Activated CD4-positive, alpha-beta memory T cell treated with anti-CD3 and anti-CD28 coated beads for 36 hours (primary cell): ENCODE data around the gene SCUBE2. TPM values are rescaled to one million over a fixed set of nuclear protein-coding genes. Genes with fewer than 3 reads are reported as not detected.
"Not testable (repeated sequence)": the region's sequence is repeated elsewhere in the genome, so short reads cannot be mapped to it uniquely, and the experiment has no call there.

Source experiments
- CTCF ChIA-PET: fragments of 350-600 bp; sonication (Branson Sonifier 250); formaldehyde crosslinking; loops from one replicate; lab custom pipeline; 2021; ENCODE audit warnings: antibody characterized with exemption, inconsistent platforms; lab: Charles Lee
- POLR2A ChIA-PET: fragments of 350-600 bp; sonication (Branson Sonifier 250); formaldehyde crosslinking; loops from one replicate; lab custom pipeline; 2021; ENCODE audit warnings: antibody characterized with exemption; lab: Charles Lee
- DNase-seq: peaks from one replicate; pipeline ENCODE4 v3.0.0-alpha.2; 2020
- H3K27ac Mint-ChIP-seq: one replicate; pipeline ENCODE4 v1.8.0; 2021; ENCODE audit warnings: mixed read lengths
- H3K27me3 Mint-ChIP-seq: one replicate; pipeline ENCODE4 v1.8.0; 2021; ENCODE audit warnings: mixed read lengths
- H3K36me3 Mint-ChIP-seq: one replicate; pipeline ENCODE4 v1.8.0; 2021; ENCODE audit warnings: mixed read lengths
- H3K4me1 Mint-ChIP-seq: one replicate; pipeline ENCODE4 v1.8.0; 2021; ENCODE audit warnings: low read depth, mixed read lengths
- H3K4me3 Mint-ChIP-seq: one replicate; pipeline ENCODE4 v1.8.0; 2021; ENCODE audit warnings: mild to moderate bottlenecking, mixed read lengths
- H3K9me3 Mint-ChIP-seq: one replicate; pipeline ENCODE4 v1.8.0; 2021; ENCODE audit warnings: mixed read lengths
- intact Hi-C: fragments of 100-400 bp; cut with micrococcal nuclease; formaldehyde crosslinking; loops from one replicate; pipeline ENCODE4 v1.15.1; 2023
- total RNA-seq, 2 experiments: library from RNA; stranded (reverse); gene quantifications; one replicate each; pipeline ENCODE4 v1.2.3, GENCODE V29; 2021

Gene SCUBE2
- total RNA-seq, 2 experiments from 2014 or later, result not detected

DNA sequence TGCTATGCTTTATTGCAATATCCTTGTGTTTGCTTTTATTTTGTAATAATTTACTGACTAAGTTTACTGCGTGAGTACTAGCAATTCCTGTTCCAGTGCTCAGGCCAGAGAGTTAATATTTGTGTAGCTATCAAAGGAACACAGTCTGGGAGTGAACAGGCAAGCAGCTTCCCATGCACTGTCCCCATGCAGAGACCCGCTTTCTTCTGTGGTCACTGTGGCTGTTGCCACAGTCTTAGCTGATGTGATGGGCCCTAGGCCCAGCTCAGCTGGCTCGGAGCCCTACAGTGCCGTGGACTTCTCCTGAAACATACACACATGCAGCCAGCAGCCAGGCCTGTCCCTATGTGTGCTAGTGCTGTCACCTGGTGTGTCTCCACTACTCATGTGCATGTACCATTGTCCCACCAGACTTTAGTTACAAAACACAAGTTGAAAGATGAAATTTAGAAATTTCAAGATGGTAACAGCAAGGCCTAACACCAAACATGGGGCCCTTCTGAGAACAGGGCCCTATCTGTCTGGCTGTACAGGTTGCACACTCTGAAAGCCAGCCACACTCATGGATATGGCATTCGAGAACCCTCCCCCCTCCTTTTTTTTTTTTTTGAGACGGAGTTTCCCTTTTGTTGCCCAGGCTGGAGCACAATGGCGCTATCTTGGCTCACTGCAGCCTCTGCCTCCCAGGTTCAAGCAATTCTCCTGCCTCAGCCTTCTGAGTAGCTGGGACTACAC lies 12.3 kb upstream of the SCUBE2 start:
- POLR2A ChIA-PET, result no interaction called here
- Mint-ChIP-seq H3K36me3 (no peaks in the 10 kb centered on the region), H3K27me3 (peaks cover 15% of the 10 kb centered on the region), H3K4me3 (no peak overlapping the region), H3K9me3 (no peaks in the 10 kb centered on the region), H3K27ac (no peak overlapping the region), H3K4me1 (peaks cover 3% of the 10 kb centered on the region)
- intact Hi-C loops, result no loop called here
- CTCF ChIA-PET, result interaction anchor here (0.8 kb wide), 1 partner anchor 34 kb away, joined by 3 read pairs; no protein-coding TSS in a partner anchor
- no peak for DNase-seq

GRCh38 chr11:9099617-9100016 lies 8.2 kb upstream of the SCUBE2 start:
- no peak for DNase-seq
- POLR2A ChIA-PET, result no interaction called here
- Mint-ChIP-seq H3K4me3 (no peak overlapping the region), H3K36me3 (no peaks in the 10 kb centered on the region), H3K9me3 (no peaks in the 10 kb centered on the region), H3K27me3 (peaks cover 22% of the 10 kb centered on the region), H3K27ac (no peak overlapping the region), H3K4me1 (no peaks in the 10 kb centered on the region)
- CTCF ChIA-PET, result no interaction called here
- intact Hi-C loops, result no loop called here

GRCh38 chr11:9098455-9098854 lies 7.1 kb upstream of the SCUBE2 start:
- intact Hi-C loops, H3K36me3 Mint-ChIP-seq, DNase-seq, H3K27ac Mint-ChIP-seq, H3K4me3 Mint-ChIP-seq, H3K9me3 Mint-ChIP-seq, POLR2A ChIA-PET, H3K4me1 Mint-ChIP-seq: not testable (repeated sequence)
- CTCF ChIA-PET, result interaction anchor here (1.0 to 5.7 kb wide), 2 partner anchors 42 to 82 kb away, joined by 3 to 46 read pairs; no protein-coding TSS in a partner anchor
- peaks cover 24% of the 10 kb centered on the region for H3K27me3 Mint-ChIP-seq

DNA sequence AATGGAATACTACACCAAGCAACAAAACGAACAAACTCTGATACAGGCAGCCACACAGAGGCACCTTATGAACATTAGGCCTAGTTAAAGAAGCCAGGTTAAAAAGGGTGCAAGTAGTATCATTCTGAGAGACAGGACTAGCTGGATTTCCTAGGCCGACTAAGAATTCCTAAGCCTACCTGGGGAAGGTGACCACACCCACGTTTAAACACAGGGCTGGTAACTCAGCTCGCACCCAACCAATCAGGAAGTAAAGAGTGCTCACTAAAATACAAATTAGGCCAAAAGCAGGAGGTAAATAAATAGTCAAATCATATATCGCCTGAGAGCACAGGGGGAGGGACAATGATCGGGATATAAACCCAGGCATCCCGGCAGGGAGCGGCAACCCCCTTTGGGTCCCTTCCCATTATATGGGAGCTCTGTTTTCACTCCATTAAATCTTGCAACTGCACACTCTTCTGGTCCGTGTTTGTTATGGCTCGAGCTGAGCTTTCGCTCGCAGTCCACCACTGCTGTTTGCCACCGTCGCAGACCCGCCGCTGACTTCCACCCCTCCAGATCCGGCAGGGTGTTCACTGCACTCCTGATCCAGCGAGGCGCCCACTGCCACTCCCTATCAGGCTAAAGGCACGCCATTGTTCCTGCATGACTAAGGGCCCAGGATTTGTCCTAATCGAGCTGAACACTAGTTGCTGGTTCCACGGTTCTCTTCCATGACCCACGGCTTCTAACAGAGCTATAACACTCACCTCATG lies 6.0 kb upstream of the SCUBE2 start:
- H3K36me3 Mint-ChIP-seq, H3K27ac Mint-ChIP-seq, H3K9me3 Mint-ChIP-seq, intact Hi-C loops, POLR2A ChIA-PET, H3K4me3 Mint-ChIP-seq, DNase-seq, H3K4me1 Mint-ChIP-seq: not testable (repeated sequence)
- CTCF ChIA-PET, result interaction anchor here (1.0 to 5.7 kb wide), 3 partner anchors 40 to 81 kb away, joined by 3 to 46 read pairs (median 3); no protein-coding TSS in a partner anchor
- peaks cover 34% of the 10 kb centered on the region for H3K27me3 Mint-ChIP-seq

- H3K36me3 Mint-ChIP-seq, result no peaks in the 10 kb centered on the region
- H3K27me3 Mint-ChIP-seq, result peaks cover 41% of the 10 kb centered on the region
- ChIA-PET CTCF (interaction anchor here (0.7 to 5.7 kb wide), 3 partner anchors 41 to 132 kb away, joined by 4 to 46 read pairs (median 5); no protein-coding TSS in a partner anchor), POLR2A (no interaction called here)
- intact Hi-C loops, result no loop called here
- no peak overlapping the region for H3K27ac Mint-ChIP-seq
- H3K9me3 Mint-ChIP-seq, result no peaks in the 10 kb centered on the region
- DNase-seq, result no peak
- no peaks in the 10 kb centered on the region for H3K4me1 Mint-ChIP-seq
- H3K4me3 Mint-ChIP-seq, result no peak overlapping the region
Measured at GRCh38 chr11:9096427-9096826, 5.0 kb upstream of the SCUBE2 start.

DNA sequence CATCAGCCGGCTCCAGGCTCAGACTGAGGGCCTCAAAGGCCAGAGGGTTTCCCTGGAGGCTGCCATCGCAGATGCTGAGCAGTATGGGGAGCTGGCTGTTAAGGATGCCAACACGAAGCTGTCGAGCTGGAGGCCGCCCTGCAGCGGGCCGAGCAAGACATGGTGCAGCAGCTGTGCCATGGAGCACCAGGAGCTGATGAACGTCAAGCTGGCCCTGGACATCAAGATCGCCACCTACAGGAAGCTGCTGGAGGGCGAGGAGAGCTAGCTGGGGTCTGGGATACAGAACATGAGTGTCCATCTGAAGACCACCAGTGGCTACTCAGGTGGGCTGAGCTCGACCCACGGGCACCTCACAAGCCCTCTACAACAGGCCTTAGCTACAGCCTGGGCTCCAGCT lies 4.0 kb upstream of the SCUBE2 start:
- intact Hi-C loops, result no loop called here
- Mint-ChIP-seq H3K27me3 (peaks cover 41% of the 10 kb centered on the region), H3K9me3 (no peaks in the 10 kb centered on the region), H3K4me1 (peaks cover 2% of the 10 kb centered on the region), H3K27ac (no peak overlapping the region), H3K36me3 (no peaks in the 10 kb centered on the region), H3K4me3 (no peak overlapping the region)
- DNase-seq, result peak; percentile 38
- ChIA-PET CTCF (interaction anchor here (0.5 to 5.7 kb wide), 7 partner anchors 42 to 439 kb away, joined by 3 to 46 read pairs (median 4); no protein-coding TSS in a partner anchor), POLR2A (no interaction called here)

- Mint-ChIP-seq H3K4me3 (no peak overlapping the region), H3K27ac (no peak overlapping the region), H3K27me3 (peaks cover 47% of the 10 kb centered on the region), H3K4me1 (peaks cover 2% of the 10 kb centered on the region), H3K9me3 (no peaks in the 10 kb centered on the region), H3K36me3 (no peaks in the 10 kb centered on the region)
- no peak for DNase-seq
- ChIA-PET POLR2A (no interaction called here), CTCF (interaction anchor here (0.6 to 5.7 kb wide), 4 partner anchors 15 to 412 kb away, joined by 3 to 46 read pairs (median 11); no protein-coding TSS in a partner anchor)
- intact Hi-C loops, result loop anchor here (5.0 kb wide), 1 partner anchor 43 kb away; no protein-coding TSS in a partner anchor
Measured at GRCh38 chr11:9094420-9094819, 3.0 kb upstream of the SCUBE2 start.

DNA sequence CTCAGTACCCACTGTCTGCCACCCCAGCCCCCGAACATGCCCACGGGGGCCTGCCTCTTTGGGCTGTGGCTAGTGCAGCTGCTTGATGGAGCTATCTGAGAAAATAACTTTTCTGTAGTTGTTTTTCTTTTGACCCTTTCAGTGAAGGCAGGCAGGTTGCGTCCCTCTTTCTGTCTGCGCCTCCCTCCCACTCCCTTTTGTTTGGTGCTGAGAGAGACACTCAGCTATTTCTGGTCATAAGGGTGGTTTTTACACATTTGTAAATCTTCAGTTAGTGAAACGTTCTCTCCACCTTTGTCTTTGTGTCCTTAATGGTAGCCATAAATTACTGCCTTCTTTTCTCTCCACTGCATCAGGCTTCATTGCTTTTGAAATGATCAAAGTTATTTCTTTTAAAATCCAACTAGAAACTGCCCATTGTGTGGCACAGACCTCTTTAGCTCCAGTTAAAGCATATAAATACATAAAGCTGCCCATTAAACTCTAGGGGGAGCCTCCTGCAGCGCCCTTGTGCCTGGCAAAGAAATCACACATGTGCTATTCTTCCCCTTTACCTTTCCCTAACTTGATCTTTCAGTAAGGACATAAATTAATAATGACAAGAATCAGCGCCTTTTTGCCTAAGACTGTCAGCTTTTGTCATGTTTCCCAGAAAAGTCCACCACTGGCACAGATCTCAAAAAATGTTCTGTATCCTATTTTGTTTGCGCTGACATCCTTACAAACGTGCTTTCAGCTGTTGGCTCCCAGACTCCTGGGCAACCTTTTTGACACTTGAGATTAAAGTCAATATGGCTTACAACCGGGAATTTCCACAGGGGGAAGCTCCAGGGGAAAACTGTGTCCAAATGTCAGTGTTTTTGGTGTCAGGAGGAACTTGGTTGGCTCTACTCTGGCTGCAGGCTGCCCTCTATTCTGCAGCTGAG lies 1.7 kb upstream of the SCUBE2 start:
- no peak overlapping the region for H3K4me3 Mint-ChIP-seq
- CTCF ChIA-PET, result interaction anchor here (0.6 to 5.7 kb wide), 4 partner anchors 32 to 417 kb away, joined by 4 to 46 read pairs (median 12); no protein-coding TSS in a partner anchor
- POLR2A ChIA-PET, result no interaction called here
- H3K27ac Mint-ChIP-seq, result no peak overlapping the region
- intact Hi-C loops, result loop anchor here (5.0 kb wide), 1 partner anchor 44 kb away; no protein-coding TSS in a partner anchor
- DNase-seq, result no peak
- peaks cover 2% of the 10 kb centered on the region for H3K4me1 Mint-ChIP-seq
- no peaks in the 10 kb centered on the region for H3K36me3 Mint-ChIP-seq
- no peaks in the 10 kb centered on the region for H3K9me3 Mint-ChIP-seq
- peaks cover 52% of the 10 kb centered on the region for H3K27me3 Mint-ChIP-seq

GRCh38 chr11:9092072-9092471 lies 673 bp upstream of the SCUBE2 start:
- Mint-ChIP-seq H3K27ac (no peak overlapping the region), H3K4me3 (peak overlapping the region; percentile 34), H3K36me3 (no peaks in the 10 kb centered on the region), H3K27me3 (peaks cover 55% of the 10 kb centered on the region), H3K9me3 (no peaks in the 10 kb centered on the region), H3K4me1 (peaks cover 2% of the 10 kb centered on the region)
- intact Hi-C loops, result loop anchor here (5.0 kb wide), 1 partner anchor 45 kb away; no protein-coding TSS in a partner anchor
- ChIA-PET CTCF (interaction anchor here (0.6 to 2.9 kb wide), 3 partner anchors 31 to 418 kb away, joined by 4 to 18 read pairs (median 5); no protein-coding TSS in a partner anchor), POLR2A (no interaction called here)
- no peak for DNase-seq

GRCh38 chr11:9090488-9091043 lies 833 bp downstream of the SCUBE2 start:
- H3K4me3 Mint-ChIP-seq, result no peak overlapping the region
- intact Hi-C loops, result loop anchor here (5.0 kb wide), 1 partner anchor 47 kb away; no protein-coding TSS in a partner anchor
- H3K36me3 Mint-ChIP-seq, result no peaks in the 10 kb centered on the region
- H3K27me3 Mint-ChIP-seq, result peaks cover 55% of the 10 kb centered on the region
- CTCF ChIA-PET, result interaction anchor here (0.6 to 3.6 kb wide), 2 partner anchors 47 to 74 kb away, joined by 3 to 13 read pairs; no protein-coding TSS in a partner anchor
- peaks cover 2% of the 10 kb centered on the region for H3K4me1 Mint-ChIP-seq
- no peak overlapping the region for H3K27ac Mint-ChIP-seq
- H3K9me3 Mint-ChIP-seq, result no peaks in the 10 kb centered on the region
- DNase-seq, result no peak
- POLR2A ChIA-PET, result no interaction called here

- H3K4me1 Mint-ChIP-seq, result peaks cover 2% of the 10 kb centered on the region
- intact Hi-C loops, result loop anchor here (5.0 kb wide), 1 partner anchor 48 kb away; no protein-coding TSS in a partner anchor
- ChIA-PET CTCF (interaction anchor here (0.9 to 3.6 kb wide), 3 partner anchors 48 to 75 kb away, joined by 3 to 13 read pairs (median 7); no protein-coding TSS in a partner anchor), POLR2A (no interaction called here)
- H3K36me3 Mint-ChIP-seq, result no peaks in the 10 kb centered on the region
- H3K27ac Mint-ChIP-seq, result no peak overlapping the region
- peaks cover 48% of the 10 kb centered on the region for H3K27me3 Mint-ChIP-seq
- no peak for DNase-seq
- H3K4me3 Mint-ChIP-seq, result no peak overlapping the region
- H3K9me3 Mint-ChIP-seq, result no peaks in the 10 kb centered on the region
Measured at GRCh38 chr11:9089636-9090035, 1.8 kb downstream of the SCUBE2 start.
